Stimulated activated CD8-positive, alpha-beta memory T cell treated with anti-CD3 and anti-CD28 coated beads, Interleukin-4, amount 100 ng/mL, for 48 hours (primary cell): ENCODE data around the gene PCGF3.
"Not testable (repeated sequence)": the region's sequence is repeated elsewhere in the genome, so short reads cannot be mapped to it uniquely, and the experiment has no call there.

Source experiments
- DNase-seq: peaks from one replicate; pipeline ENCODE4 v3.0.0-alpha.2; 2020

The PCGF3 gene

DNA sequence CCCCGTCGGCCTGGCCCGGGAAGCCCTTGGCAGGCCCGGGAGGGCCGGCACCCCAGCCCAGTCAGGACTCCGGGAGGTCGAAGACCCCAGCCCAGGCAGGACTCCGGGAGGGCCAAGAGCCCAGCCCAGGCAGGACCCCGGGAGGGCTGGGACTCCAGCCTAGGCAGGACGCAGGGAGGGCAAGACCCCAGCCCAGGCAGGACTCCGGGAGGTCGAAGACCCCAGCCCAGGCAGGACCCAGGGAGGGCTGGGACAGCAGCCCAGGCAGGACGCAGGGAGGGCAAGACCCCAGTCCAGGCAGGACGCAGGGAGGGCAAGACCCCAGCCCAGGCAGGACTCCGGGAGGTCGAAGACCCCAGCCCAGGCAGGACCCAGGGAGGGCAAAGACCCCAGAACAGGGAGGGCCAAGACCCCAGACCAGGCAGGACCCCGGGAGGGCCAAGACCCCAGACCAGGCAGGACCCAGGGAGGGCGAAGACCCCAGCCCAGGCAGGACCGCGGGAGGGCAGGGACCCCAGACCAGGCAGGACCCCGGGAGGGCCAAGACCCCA is 526 bp downstream of the PCGF3 start:
- not testable (repeated sequence) for DNase-seq

DNA sequence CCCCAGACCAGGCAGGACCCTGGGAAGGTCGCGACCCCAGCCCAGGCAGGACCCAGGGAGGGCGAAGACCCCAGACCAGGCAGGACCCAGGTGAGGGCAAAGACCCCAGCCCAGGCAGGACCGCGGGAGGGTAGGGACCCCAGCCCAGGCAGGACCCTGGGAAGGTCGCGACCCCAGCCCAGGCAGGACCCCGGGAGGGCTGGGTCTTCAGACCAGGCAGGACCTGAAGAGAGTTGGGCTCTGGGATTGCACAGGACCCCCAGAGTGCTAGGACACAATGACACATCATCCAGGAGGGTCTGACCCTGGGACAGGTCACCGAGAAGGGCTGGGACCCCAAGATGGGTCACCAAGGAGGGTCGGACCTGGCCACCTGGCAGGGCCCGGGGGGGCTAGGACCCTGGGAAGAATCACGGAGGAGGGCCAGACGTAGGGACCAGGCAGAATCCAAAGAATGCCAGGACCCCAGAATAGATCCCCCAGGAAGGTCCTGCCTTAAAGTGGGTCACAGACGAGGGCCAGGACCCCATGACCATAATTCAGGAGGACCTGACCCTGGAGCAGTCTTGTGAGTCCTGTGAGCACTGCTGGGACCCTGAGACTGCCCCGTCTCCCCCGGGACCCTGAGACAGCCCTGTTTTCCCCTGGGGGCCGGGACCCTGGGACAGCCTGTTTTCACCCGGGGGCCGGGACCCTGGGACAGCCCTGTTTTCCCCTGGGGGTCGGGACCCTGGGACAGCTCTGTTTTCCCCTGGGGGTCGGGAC is 1.4 kb downstream of the PCGF3 start:
- no peak for DNase-seq

- DNase-seq, result no peak
Observed at GRCh38 chr4:707929-708630, 2.4 kb downstream of the PCGF3 start.

DNA sequence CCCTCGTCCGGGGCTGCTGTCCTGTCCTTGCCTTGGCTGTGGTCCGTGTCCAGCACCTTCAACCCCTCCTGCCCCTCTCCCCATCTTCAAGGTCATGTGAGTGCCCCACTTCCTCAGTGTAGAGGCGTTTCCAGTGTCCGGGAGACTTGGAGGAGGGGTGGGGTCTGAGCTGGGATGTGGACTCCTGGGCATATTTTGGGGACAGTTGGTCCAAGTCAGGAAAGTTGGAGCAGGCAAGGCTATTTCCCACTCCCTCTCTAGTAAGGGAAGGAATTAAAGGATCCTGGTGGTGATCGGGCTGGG is 3.0 kb downstream of the PCGF3 start:
- DNase-seq, result no peak

DNA sequence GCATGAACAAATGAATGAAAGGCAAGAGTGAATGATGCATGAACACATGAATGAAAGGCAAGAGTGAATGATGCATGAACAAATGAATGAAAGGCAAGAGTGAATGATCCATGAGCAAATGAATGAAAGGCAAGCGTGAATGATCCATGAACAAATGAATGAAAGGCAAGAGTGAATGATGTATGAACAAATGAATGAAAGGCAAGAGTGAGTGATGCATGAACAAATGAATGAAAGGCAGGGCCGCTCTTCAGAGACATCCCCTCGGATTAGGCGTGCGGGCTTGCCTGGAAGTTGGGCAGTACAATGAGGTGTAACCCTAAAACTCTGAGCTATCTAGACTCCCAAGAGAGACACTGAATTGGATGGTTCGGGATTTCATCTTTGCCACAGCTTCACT is 3.7 kb downstream of the PCGF3 start:
- no peak for DNase-seq

DNA sequence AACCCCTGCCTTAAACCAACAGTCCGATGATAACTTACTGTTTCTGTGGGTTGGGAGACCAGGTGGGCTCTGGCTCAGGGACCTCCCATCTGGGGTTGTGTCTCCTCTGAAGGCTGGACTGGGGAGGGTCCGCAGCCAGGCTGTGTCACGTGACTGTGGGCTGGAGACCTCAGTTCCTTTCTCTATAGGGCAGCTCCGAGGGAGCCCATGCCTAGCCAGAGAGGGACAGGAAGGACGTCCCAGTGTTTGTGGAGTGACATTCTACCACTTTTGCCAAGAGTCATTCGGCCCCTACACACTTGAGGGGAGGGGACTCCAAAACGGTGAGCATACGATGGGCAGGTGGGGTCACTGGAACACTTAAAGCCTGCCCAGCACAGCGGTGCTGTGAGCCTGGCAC is 4.5 kb downstream of the PCGF3 start:
- DNase-seq, result no peak

- no peak for DNase-seq
Observed at GRCh38 chr4:710916-711315, 5.3 kb downstream of the PCGF3 start.

GRCh38 chr4:712093-712492 is 6.5 kb downstream of the PCGF3 start:
- no peak for DNase-seq

DNA sequence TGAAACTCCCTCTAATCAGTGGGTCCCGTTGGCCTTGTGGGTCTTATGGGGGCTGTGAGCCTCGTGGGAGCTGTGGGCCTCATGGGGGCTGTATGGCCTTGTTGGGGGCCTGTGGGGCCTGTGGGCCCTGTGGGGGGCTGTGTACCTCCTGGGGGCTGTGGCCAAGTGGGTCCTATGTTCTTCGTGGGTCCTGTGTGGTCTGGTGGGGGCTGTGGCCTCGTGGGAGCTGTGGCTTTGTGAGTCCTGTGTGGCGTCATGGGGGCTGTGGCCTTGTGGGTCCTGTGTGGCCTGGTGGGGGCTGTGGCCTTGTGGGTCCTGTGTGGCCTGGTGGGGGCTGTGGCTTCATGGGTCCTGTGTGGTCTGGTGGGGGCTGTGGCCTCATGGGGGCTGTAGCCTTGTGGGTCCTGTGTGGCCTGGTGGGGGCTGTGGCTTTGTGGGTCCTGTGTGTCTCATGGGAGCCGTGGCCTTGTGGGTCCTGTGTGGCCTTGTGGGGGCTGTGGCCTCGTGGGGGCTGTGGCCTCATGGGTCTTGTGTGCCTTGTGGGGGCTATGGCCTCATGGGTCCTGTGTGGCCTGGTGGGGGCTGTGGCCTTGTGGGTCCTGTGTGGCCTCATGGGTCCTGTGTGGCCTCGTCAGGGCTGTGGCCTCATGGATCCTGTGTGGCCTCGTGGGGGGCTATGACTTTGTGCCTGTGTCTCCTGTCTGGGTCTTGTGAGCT is 7.4 kb downstream of the PCGF3 start:
- no peak for DNase-seq

DNA sequence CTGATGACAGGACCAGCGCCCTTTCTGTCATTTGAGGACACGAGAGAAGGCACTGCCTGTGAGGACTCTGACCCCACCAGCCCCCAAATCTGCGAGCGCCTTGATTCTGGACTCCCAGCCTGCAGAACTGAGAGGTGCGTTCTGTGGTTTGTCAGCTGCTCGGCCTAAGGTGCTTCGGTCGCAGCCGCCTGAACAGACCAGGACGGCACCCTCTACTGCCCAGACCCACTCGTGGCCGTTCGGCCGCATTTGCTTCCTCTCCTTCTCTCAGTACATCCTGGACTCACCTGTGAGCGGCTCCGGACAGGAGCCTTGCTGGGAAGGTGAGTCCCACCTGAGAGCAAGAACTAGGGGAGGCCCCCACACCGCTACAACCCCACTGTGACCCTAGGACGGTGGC is 8.5 kb downstream of the PCGF3 start:
- DNase-seq, result no peak

DNA sequence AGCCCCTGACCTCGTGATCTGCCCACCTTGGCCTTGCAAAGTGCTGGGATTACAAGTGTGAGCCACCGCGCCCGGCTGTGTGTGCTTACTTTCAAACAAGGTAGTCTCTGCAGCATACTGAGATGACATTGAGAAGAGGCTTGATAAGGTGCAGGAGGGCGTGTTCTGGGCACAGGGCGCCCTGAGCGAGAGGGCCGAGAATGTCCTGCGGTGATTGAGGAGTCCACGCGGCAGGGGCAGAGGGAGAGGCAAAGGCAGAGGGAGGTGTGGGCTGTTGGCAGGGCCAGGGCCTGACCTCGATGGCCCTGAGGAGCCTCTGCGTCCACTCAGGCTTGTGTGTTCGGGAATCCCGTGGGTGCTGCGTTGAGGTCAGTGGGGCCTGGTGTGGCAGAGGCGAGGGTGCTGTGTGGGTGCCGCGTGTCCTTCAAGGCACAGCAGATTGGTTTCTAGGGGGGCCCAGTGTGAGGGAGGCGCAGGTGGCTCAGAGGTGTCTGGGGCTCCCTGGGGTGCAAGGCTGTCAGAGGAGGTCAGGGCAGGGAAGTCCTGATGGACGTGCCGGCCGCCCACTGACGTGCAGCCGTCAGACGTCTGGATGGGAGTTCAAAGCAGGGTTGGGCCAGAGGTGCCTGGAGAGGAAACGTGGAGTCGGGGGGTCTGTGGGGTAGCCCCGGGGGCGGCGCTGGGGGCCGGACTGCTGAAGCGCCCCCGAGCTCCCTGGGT is 12.1 kb downstream of the PCGF3 start:
- no peak for DNase-seq

- DNase-seq, result no peak
Observed at GRCh38 chr4:718460-718859, 12.8 kb downstream of the PCGF3 start.

GRCh38 chr4:720111-720860 is 14.7 kb downstream of the PCGF3 start:
- no peak for DNase-seq

GRCh38 chr4:721261-722168 is 15.9 kb downstream of the PCGF3 start:
- no peak for DNase-seq

DNA sequence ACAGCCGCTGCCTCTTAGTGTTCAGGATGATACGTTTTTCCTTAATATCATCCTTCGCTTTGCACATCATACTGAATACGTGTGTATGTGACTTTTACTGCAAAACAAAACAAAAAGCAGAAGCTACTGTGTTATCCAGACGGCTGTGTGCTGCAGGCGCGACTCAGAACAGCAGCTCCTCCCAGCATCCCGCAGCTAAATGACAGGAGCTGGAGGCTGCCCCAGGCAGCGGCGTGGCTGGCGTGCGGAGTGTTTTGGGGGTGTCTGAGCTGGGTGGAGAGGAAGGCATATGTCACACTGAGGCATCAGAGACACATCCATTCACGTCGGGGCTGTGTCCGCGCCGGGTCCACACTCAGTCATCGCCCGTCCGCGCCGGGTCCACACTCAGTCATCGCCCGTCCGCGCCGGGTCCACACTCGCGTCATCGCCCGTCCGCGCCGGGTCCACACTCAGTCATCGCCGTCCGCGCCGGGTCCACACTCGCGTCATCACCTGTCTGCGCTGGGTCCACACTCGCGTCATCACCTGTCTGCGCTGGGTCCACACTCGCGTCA is 16.6 kb downstream of the PCGF3 start:
- DNase-seq, result no peak

- no peak for DNase-seq
Observed at GRCh38 chr4:722851-723360, 17.3 kb downstream of the PCGF3 start.

DNA sequence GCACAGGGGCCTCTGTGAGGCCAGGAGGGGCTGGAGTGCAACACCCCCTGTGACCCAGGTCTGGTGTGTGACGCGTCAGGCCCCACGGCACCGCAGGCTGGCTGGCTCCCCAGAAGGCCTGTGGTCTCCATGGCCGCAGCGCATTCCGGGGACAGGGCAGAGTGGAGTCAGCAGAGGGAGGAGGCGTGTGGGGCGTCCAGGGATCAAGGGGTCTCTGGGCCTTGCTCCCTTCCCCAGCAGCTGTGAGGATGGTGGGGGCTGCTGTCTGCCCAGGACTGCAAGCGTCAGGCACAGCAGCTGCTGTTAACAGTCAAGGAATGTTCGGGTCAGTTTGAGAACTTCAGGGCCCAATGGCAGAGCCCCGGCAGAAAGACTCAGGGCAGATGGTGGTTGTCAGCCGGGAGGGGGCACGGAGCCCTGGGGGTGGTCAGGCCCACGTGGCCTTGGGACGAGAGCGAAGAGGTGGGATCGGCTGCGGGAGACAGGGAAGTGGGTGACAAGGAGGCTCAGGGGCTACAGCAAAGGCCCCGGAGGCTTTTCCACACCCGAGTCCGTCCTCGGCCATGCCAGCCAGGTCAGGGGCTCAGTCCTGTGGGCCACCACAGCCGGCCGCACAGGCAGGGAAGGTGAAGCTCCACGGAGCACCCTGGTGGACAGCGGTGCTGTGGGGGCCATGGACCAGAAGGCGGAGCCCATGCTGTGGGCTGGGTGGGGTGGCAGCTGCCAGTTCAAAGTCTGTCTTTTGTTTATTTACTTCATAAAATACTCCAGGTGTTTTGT is 18.3 kb downstream of the PCGF3 start:
- DNase-seq, result no peak

- DNase-seq, result no peak
Observed at GRCh38 chr4:725391-726234, 20.0 kb downstream of the PCGF3 start.

GRCh38 chr4:726235-726787 is 20.7 kb downstream of the PCGF3 start:
- DNase-seq, result no peak
